ENCODE results near the gene KIF12. TPM values are rescaled to one million over a fixed set of nuclear protein-coding genes. Genes with fewer than 3 reads are reported as not detected.

The KIF12 gene
- total and polyA plus RNA-seq, 4 experiments from 2014 or later: not detected

GRCh38 chr9:114138552-114138971, 39.5 kb upstream of the KIF12 start:
- H3K27ac ChIP-seq (ENCODE audit: low read depth, low read length): no peak overlapping the region
- Mint-ChIP-seq H3K27me3 (peaks cover 10 to 28% of the 10 kb centered on the region in 2 donors), H3K4me1 (no peaks in the 10 kb centered on the region), H3K4me3 (no peak overlapping the region), H3K36me3 (no peaks in the 10 kb centered on the region), H3K27ac (no peak overlapping the region), H3K9me3 (peaks cover 0 to 3% (median 0%) of the 10 kb centered on the region in 8 donors)
- ChIA-PET CTCF (ENCODE audit: partially characterized antibody) (interaction anchor here (2.2 kb wide), 1 partner anchor 16 kb away, joined by 7 read pairs; the partner anchor contains the start of gene COL27A1), POLR2A (ENCODE audit: partially characterized antibody) (no interaction called here)
- H3K36me3 ChIP-seq (ENCODE audit: insufficient read depth, low read length): no peaks in the 10 kb centered on the region
- H3K27me3 ChIP-seq (ENCODE audit: insufficient read depth, low read length): no peaks in the 10 kb centered on the region
- H3K9me3 ChIP-seq (ENCODE audit: control insufficient read depth in 1 of 2, low read length in 2 of 2): no peaks in the 10 kb centered on the region
- no peak for DNase-seq
- H3K4me1 ChIP-seq (ENCODE audit: insufficient read depth, low read length): no peaks in the 10 kb centered on the region
- H3K4me3 ChIP-seq (ENCODE audit: low read length in 2 of 2): no peak overlapping the region
- intact Hi-C loops (cut with micrococcal nuclease): no loop called here

- Histone ChIP-seq H3K36me3 (ENCODE audit: insufficient read depth, low read length) (no peaks in the 10 kb centered on the region), H3K4me3 (ENCODE audit: low read length in 2 of 2) (no peak overlapping the region), H3K27ac (ENCODE audit: low read depth, low read length) (no peak overlapping the region), H3K4me1 (ENCODE audit: insufficient read depth, low read length) (no peaks in the 10 kb centered on the region), H3K9me3 (ENCODE audit: control insufficient read depth in 1 of 2, low read length in 2 of 2) (no peaks in the 10 kb centered on the region), H3K27me3 (ENCODE audit: insufficient read depth, low read length) (no peaks in the 10 kb centered on the region)
- Mint-ChIP-seq H3K27me3 (peaks cover 10 to 27% of the 10 kb centered on the region in 2 donors), H3K36me3 (no peaks in the 10 kb centered on the region), H3K4me3 (no peak overlapping the region), H3K9me3 (peaks cover 0 to 3% (median 0%) of the 10 kb centered on the region in 8 donors), H3K4me1 (no peaks in the 10 kb centered on the region), H3K27ac (no peak overlapping the region)
- intact Hi-C loops (cut with micrococcal nuclease): no loop called here
- no peak for DNase-seq
- CTCF ChIA-PET (ENCODE audit: partially characterized antibody): no interaction called here
- POLR2A ChIA-PET (ENCODE audit: partially characterized antibody): no interaction called here
These were observed 38.7 kb upstream of the KIF12 start for GRCh38 chr9:114137831-114138230.

- ChIA-PET POLR2A (ENCODE audit: partially characterized antibody) (no interaction called here), CTCF (ENCODE audit: partially characterized antibody) (no interaction called here)
- Histone ChIP-seq H3K27ac (ENCODE audit: low read depth, low read length) (no peak overlapping the region), H3K27me3 (ENCODE audit: insufficient read depth, low read length) (no peaks in the 10 kb centered on the region), H3K4me1 (ENCODE audit: insufficient read depth, low read length) (no peaks in the 10 kb centered on the region), H3K9me3 (ENCODE audit: control insufficient read depth in 1 of 2, low read length in 2 of 2) (no peaks in the 10 kb centered on the region), H3K36me3 (ENCODE audit: insufficient read depth, low read length) (no peaks in the 10 kb centered on the region), H3K4me3 (ENCODE audit: low read length in 2 of 2) (no peak overlapping the region)
- no peaks in the 10 kb centered on the region for H3K36me3 Mint-ChIP-seq
- H3K27me3 Mint-ChIP-seq: peaks cover 6 to 26% of the 10 kb centered on the region in 2 donors
- intact Hi-C loops (cut with micrococcal nuclease): no loop called here
- H3K4me1 Mint-ChIP-seq: no peaks in the 10 kb centered on the region
- no peak for DNase-seq
- peaks cover 0 to 3% (median 0%) of the 10 kb centered on the region in 8 donors for H3K9me3 Mint-ChIP-seq
- H3K27ac Mint-ChIP-seq: no peak overlapping the region
- H3K4me3 Mint-ChIP-seq: no peak overlapping the region
These were observed 35.8 kb upstream of the KIF12 start for GRCh38 chr9:114134827-114135396.

- intact Hi-C loops (cut with micrococcal nuclease): no loop called here
- H3K4me1 Mint-ChIP-seq: no peaks in the 10 kb centered on the region
- no peak overlapping the region for H3K4me3 Mint-ChIP-seq
- peaks cover 14 to 27% of the 10 kb centered on the region in 2 donors for H3K27me3 Mint-ChIP-seq
- Histone ChIP-seq H3K4me3 (ENCODE audit: low read length in 2 of 2) (no peak overlapping the region), H3K9me3 (ENCODE audit: control insufficient read depth in 1 of 2, low read length in 2 of 2) (peaks cover 0 to 1% of the 10 kb centered on the region in 2 donors), H3K27me3 (ENCODE audit: insufficient read depth, low read length) (no peaks in the 10 kb centered on the region), H3K4me1 (ENCODE audit: insufficient read depth, low read length) (no peaks in the 10 kb centered on the region), H3K36me3 (ENCODE audit: insufficient read depth, low read length) (no peaks in the 10 kb centered on the region), H3K27ac (ENCODE audit: low read depth, low read length) (no peak overlapping the region)
- ChIA-PET CTCF (ENCODE audit: partially characterized antibody) (no interaction called here), POLR2A (ENCODE audit: partially characterized antibody) (no interaction called here)
- no peaks in the 10 kb centered on the region for H3K36me3 Mint-ChIP-seq
- DNase-seq: no peak
- H3K27ac Mint-ChIP-seq: no peak overlapping the region
- peaks cover 0 to 10% (median 7%) of the 10 kb centered on the region in 8 donors for H3K9me3 Mint-ChIP-seq
These were observed 33.4 kb upstream of the KIF12 start for GRCh38 chr9:114132550-114132918.

GRCh38 chr9:114131808-114132549, 32.9 kb upstream of the KIF12 start:
- no peaks in the 10 kb centered on the region for H3K36me3 Mint-ChIP-seq
- POLR2A ChIA-PET (ENCODE audit: partially characterized antibody): no interaction called here
- H3K27me3 Mint-ChIP-seq: peaks cover 16 to 24% of the 10 kb centered on the region in 2 donors
- H3K36me3 ChIP-seq (ENCODE audit: insufficient read depth, low read length): no peaks in the 10 kb centered on the region
- H3K4me1 ChIP-seq (ENCODE audit: insufficient read depth, low read length): no peaks in the 10 kb centered on the region
- no peak overlapping the region for H3K4me3 ChIP-seq (ENCODE audit: low read length in 2 of 2)
- H3K27me3 ChIP-seq (ENCODE audit: insufficient read depth, low read length): no peaks in the 10 kb centered on the region
- no peak overlapping the region for H3K27ac Mint-ChIP-seq
- CTCF ChIA-PET (ENCODE audit: partially characterized antibody): no interaction called here
- peaks cover 0 to 15% (median 12%) of the 10 kb centered on the region in 8 donors for H3K9me3 Mint-ChIP-seq
- no peaks in the 10 kb centered on the region for H3K4me1 Mint-ChIP-seq
- intact Hi-C loops (cut with micrococcal nuclease): no loop called here
- peaks cover 0 to 4% of the 10 kb centered on the region in 2 donors for H3K9me3 ChIP-seq (ENCODE audit: control insufficient read depth in 1 of 2, low read length in 2 of 2)
- H3K4me3 Mint-ChIP-seq: no peak overlapping the region
- DNase-seq: no peak
- H3K27ac ChIP-seq (ENCODE audit: low read depth, low read length): no peak overlapping the region

- H3K4me1 Mint-ChIP-seq: no peaks in the 10 kb centered on the region
- H3K4me3 ChIP-seq (ENCODE audit: low read length in 2 of 2): no peak overlapping the region
- peaks cover 16 to 21% of the 10 kb centered on the region in 2 donors for H3K27me3 Mint-ChIP-seq
- intact Hi-C loops (cut with micrococcal nuclease): no loop called here
- no peaks in the 10 kb centered on the region for H3K27me3 ChIP-seq (ENCODE audit: insufficient read depth, low read length)
- no peaks in the 10 kb centered on the region for H3K36me3 ChIP-seq (ENCODE audit: insufficient read depth, low read length)
- H3K9me3 Mint-ChIP-seq: peaks cover 0 to 16% (median 12%) of the 10 kb centered on the region in 8 donors
- no peak overlapping the region for H3K27ac ChIP-seq (ENCODE audit: low read depth, low read length)
- CTCF ChIA-PET (ENCODE audit: partially characterized antibody): no interaction called here
- H3K36me3 Mint-ChIP-seq: no peaks in the 10 kb centered on the region
- no peak overlapping the region for H3K4me3 Mint-ChIP-seq
- no peak for DNase-seq
- no peak overlapping the region for H3K27ac Mint-ChIP-seq
- POLR2A ChIA-PET (ENCODE audit: partially characterized antibody): no interaction called here
- H3K9me3 ChIP-seq (ENCODE audit: control insufficient read depth in 1 of 2, low read length in 2 of 2): peaks cover 0 to 4% of the 10 kb centered on the region in 2 donors
- no peaks in the 10 kb centered on the region for H3K4me1 ChIP-seq (ENCODE audit: insufficient read depth, low read length)
These were observed 31.7 kb upstream of the KIF12 start for GRCh38 chr9:114130624-114131277.

GRCh38 chr9:114130141-114130540, 31.0 kb upstream of the KIF12 start:
- H3K27ac Mint-ChIP-seq: no peak overlapping the region
- ChIA-PET POLR2A (ENCODE audit: partially characterized antibody) (no interaction called here), CTCF (ENCODE audit: partially characterized antibody) (no interaction called here)
- Histone ChIP-seq H3K27ac (ENCODE audit: low read depth, low read length) (no peak overlapping the region), H3K36me3 (ENCODE audit: insufficient read depth, low read length) (no peaks in the 10 kb centered on the region), H3K9me3 (ENCODE audit: control insufficient read depth in 1 of 2, low read length in 2 of 2) (peaks cover 0 to 4% of the 10 kb centered on the region in 2 donors), H3K4me1 (ENCODE audit: insufficient read depth, low read length) (no peaks in the 10 kb centered on the region), H3K27me3 (ENCODE audit: insufficient read depth, low read length) (no peaks in the 10 kb centered on the region), H3K4me3 (ENCODE audit: low read length in 2 of 2) (no peak overlapping the region)
- peaks cover 14 to 16% of the 10 kb centered on the region in 2 donors for H3K27me3 Mint-ChIP-seq
- no peak overlapping the region for H3K4me3 Mint-ChIP-seq
- H3K36me3 Mint-ChIP-seq: no peaks in the 10 kb centered on the region
- no peaks in the 10 kb centered on the region for H3K4me1 Mint-ChIP-seq
- DNase-seq: no peak
- H3K9me3 Mint-ChIP-seq: peaks cover 0 to 16% (median 12%) of the 10 kb centered on the region in 8 donors
- intact Hi-C loops (cut with micrococcal nuclease): no loop called here

Measured in CD4-positive, alpha-beta memory T cell (primary cell).